Thoracic aorta (tissue), 2 donors: Measurements from ENCODE around the gene SP7. TPM values are rescaled to one million over a fixed set of nuclear protein-coding genes. Genes with fewer than 3 reads are reported as not detected.
"Not testable (repeated sequence)": the region's sequence is repeated elsewhere in the genome, so short reads cannot be mapped to it uniquely, and the experiment has no call there.

Experiments
- ATAC-seq: fragments of 150-250 bp; one replicate; pipeline ENCODE4 v1.8.0; 2017; ENCODE audit warnings: low read depth; ENCODE audit not compliant: insufficient number of reproducible peaks, low FRiP score
- DNase-seq: peaks from one replicate; pipeline ENCODE4 v3.0.0-alpha.2; 2020; ENCODE audit warnings: low spot score
- H3K27ac ChIP-seq, 2 donors: fragments of 200-600 bp; sonication (generic); 1 replicate in 1 of 2; 2 replicates in 1 of 2; pipeline ENCODE4 v1.5.1; 2016; ENCODE audit warnings: mild to moderate bottlenecking in 2 of 2, moderate library complexity in 2 of 2
- H3K27me3 ChIP-seq: fragments of 200-600 bp; sonication (generic); replicated peaks from 2 replicates; pipeline ENCODE4 v1.6.0; 2016; ENCODE audit warnings: mild to moderate bottlenecking; ENCODE audit not compliant: insufficient read depth
- H3K36me3 ChIP-seq: fragments of 200-600 bp; sonication (generic); one replicate; pipeline ENCODE4 v1.5.1; 2016
- H3K4me1 ChIP-seq, 2 donors: fragments of 200-600 bp; sonication (generic); 1 replicate in 1 of 2; 2 replicates in 1 of 2; pipeline versions ENCODE4 v1.5.1 to v1.6.0; 2016; ENCODE audit warnings: low read depth in 2 of 2, mild to moderate bottlenecking in 1 of 2; ENCODE audit not compliant: control insufficient read depth in 1 of 2
- H3K4me3 ChIP-seq: fragments of 200-600 bp; sonication (generic); 2 replicates; pipeline ENCODE4 v1.5.1; 2016; ENCODE audit warnings: mild to moderate bottlenecking
- H3K9me3 ChIP-seq: fragments of 200-600 bp; sonication (generic); 2 replicates; pipeline ENCODE4 v1.5.1; 2016
- CTCF ChIP-seq: fragments of 200-600 bp; sonication (generic); IDR thresholded peaks from one replicate; pipeline ENCODE4 v1.5.1; 2019; ENCODE audit warnings: antibody characterized with exemption
- total RNA-seq, 2 donors: library from RNA; depleted of rRNA; stranded (reverse); fragments of >200 nt; gene quantifications; one replicate each; pipeline versions ENCODE4 v1.1.0 to v1.2.3, GENCODE V29; 2016

SP7 gene
- total RNA-seq, 2 donors from 2014 or later, result not detected

GRCh38 chr12:53298164-53298563 lies 38.0 kb downstream of the SP7 start:
- peaks cover 28 to 74% of the 10 kb centered on the region in 2 donors for H3K4me1 ChIP-seq
- H3K9me3 ChIP-seq, result no peaks in the 10 kb centered on the region
- no peaks in the 10 kb centered on the region for H3K27me3 ChIP-seq
- no peaks in the 10 kb centered on the region for H3K36me3 ChIP-seq
- no peak for TF ChIP-seq CTCF
- no peak overlapping the region for H3K4me3 ChIP-seq
- no peak for DNase-seq
- H3K27ac ChIP-seq, result peak overlapping the region; percentile 52 to 54
- ATAC-seq, result no peak

GRCh38 chr12:53297106-53297505 lies 39.0 kb downstream of the SP7 start:
- H3K4me1 ChIP-seq, result peaks cover 28 to 64% of the 10 kb centered on the region in 2 donors
- not testable (repeated sequence) for H3K9me3 ChIP-seq, H3K4me3 ChIP-seq, ATAC-seq, H3K27me3 ChIP-seq, H3K27ac ChIP-seq, DNase-seq, H3K36me3 ChIP-seq

GRCh38 chr12:53295891-53296219 lies 40.3 kb downstream of the SP7 start:
- no peaks in the 10 kb centered on the region for H3K27me3 ChIP-seq
- peak overlapping the region; percentile 77 for H3K4me3 ChIP-seq
- DNase-seq (no peak), ATAC-seq (no peak)
- H3K4me1 ChIP-seq, result peaks cover 28 to 53% of the 10 kb centered on the region in 2 donors
- TF ChIP-seq CTCF, result no peak
- H3K9me3 ChIP-seq, result no peaks in the 10 kb centered on the region
- peak overlapping the region; percentile 70 to 85 for H3K27ac ChIP-seq
- H3K36me3 ChIP-seq, result no peaks in the 10 kb centered on the region

GRCh38 chr12:53295070-53295890 lies 40.9 kb downstream of the SP7 start, which contains the start of gene PFDN5:
Gene PFDN5 (plus strand): TSS chr12:53295542. CDS start chr12:53295568, 26 bp downstream.
- peak within 1 kb of the TSS; percentile 77 for H3K4me3 ChIP-seq
- peaks cover 22 to 47% of the 10 kb centered on the region in 2 donors for H3K4me1 ChIP-seq
- no peaks in the 10 kb centered on the region for H3K9me3 ChIP-seq
- no peaks in the 10 kb centered on the region for H3K36me3 ChIP-seq
- peak within 1 kb of the TSS; percentile 70 to 85 for H3K27ac ChIP-seq
- ATAC-seq, result peak; percentile 71
- no peaks in the 10 kb centered on the region for H3K27me3 ChIP-seq
- peak; percentile 30 for TF ChIP-seq CTCF
- DNase-seq, result peak; percentile 51

GRCh38 chr12:53292426-53292825 lies 43.7 kb downstream of the SP7 start:
- Histone ChIP-seq H3K36me3 (no peaks in the 10 kb centered on the region), H3K9me3 (no peaks in the 10 kb centered on the region), H3K27ac (no peak overlapping the region), H3K27me3 (no peaks in the 10 kb centered on the region), H3K4me1 (peaks cover 10 to 28% of the 10 kb centered on the region in 2 donors), H3K4me3 (no peak overlapping the region)
- DNase-seq (no peak), ATAC-seq (no peak)
- no peak for TF ChIP-seq CTCF
